NCI-H1694 treated with DMSO at 0.1 percent for 48 hours (cell line): ENCODE measurements around the gene RARB.

Experiments used
- DNase-seq: peaks from one replicate; lab custom pipeline; 2025; lab: John Stamatoyannopoulos, UW

Gene RARB

DNA sequence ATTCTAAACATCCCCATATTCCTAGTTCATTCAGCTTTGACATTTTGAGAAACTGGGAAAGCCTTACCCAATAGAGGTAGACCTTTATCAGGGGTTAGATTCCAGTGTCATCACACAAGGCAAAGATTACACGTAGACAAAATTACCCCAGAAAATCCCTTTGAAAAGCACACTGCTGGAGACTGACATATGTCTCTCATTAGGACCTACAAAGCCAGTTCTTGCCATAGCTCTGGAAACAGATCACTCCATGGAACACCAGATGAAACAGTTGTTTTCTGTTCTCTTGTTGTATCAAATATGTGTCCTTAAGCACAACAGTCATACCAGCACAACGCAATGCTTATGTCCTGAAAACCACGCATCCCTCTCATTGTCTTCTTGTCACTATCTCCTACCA, 44.7 kb downstream of the RARB start:
- DNase-seq, result no peak

DNA sequence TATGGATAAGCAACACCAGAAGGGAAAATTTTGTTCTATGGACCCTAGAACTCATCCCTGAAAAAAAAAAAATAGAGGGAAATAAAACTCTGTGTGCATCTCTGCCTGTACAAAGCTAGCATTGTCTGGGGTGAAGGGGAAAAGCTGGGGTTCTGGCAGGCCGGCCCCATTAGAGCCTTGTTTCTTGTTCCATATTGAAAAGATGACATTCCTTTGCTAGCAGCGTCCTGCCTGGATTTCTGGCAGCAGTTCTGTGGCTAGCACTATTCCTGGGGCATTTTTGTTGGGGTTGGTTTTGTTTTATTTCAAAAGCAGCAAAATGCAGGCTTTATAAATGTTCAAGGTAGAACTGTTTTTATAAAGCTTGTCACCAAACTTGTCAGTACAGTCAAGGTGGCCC, 45.2 kb downstream of the RARB start:
- no peak for DNase-seq

DNA sequence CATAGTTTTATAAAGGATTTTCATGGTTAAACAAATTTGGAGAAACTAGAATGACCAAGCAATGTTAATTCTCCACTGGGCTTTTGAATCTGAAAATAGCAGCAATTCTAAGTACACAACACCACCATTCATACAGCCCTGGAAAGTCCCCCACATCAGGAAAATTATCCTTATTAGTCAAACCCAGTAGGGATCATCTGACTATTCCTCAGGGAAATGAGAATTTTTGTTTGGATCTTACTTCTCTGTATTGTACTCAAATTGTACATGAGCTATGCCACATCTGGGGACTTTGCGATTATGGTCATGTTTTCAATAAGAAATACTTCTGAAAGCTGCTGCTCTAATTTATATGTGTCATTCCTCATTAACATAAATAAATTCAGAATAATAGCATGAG, 46.0 kb downstream of the RARB start:
- no peak for DNase-seq

DNA sequence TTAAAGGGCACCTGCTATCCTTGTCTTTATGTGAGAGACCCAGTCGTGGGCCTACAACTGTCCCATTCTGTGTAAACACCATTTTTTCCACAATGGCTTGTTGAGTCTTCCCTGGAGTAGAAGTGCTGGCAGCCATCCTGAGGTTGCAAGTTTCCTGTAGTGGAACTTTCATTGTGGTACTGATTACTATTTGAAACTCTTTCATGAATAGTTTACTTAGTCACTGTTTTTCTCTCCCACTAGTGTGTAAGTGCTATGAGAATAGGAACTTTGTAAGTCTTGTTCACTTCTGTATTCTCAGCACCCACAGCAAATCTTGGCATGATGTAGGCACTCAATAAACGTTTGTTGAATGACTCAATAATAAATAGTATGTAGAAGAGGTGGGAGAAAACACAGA, 48.6 kb downstream of the RARB start:
- no peak for DNase-seq

DNA sequence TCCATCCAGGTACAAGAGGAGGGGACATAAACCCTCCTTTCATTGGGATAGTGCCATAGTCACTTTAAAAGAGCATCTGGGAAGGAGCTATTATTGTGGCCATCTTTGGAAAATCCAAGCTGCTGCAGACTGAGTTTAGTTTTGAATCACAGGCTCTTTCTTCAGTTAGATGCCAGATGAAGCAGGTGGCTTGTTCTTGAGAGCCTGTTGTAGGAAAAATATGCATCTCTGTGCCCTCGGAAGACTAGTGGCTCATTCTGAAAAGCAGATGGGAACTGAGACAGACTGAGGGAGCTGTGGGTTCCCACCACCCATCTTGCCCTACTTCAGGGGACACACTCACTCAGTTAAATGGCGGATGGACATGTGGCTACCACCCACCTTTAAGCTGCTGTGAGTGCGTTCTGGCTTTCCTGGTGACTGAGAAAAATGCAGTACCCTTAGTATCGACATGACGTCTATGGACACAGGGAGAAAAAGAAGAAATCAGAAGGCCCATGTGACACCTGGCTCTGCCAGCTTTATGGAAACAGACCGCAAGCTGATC, 50.2 kb downstream of the RARB start:
- no peak for DNase-seq

DNA sequence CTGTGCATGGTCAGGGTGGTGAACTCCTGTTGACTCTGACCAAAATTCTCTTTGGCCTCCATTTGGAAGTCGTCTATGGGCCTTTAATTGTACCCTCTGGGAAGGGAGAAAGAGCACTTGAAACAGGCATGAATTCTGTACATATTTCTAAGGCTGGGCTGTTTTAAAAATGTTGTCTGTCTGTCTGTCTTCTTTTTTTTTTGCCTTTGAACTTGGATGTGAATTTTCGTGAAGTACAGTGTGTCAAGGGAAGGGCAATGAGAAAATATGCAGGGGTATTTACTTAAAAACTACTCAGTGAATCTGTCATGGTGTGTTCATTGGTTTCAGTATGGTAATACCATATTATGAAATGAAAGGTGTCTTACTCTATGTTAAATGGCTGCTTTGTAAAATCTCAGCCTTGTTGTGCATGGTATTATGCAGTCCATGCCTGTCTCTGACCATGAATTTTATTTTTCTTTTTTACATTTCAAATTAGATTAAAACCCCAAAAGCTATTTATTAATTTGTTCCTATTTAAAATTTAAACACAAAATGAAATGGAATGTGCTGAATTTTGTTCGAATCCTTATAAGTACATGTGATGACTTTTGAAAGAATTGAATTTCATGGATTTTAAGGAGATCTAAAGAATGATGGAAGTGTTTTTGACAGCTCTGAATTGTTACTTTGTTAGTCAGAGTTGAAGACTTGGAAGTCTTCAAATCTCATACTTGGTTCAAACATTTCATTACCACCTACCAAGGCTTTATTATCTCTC, 51.1 kb downstream of the RARB start:
- DNase-seq, result no peak

DNA sequence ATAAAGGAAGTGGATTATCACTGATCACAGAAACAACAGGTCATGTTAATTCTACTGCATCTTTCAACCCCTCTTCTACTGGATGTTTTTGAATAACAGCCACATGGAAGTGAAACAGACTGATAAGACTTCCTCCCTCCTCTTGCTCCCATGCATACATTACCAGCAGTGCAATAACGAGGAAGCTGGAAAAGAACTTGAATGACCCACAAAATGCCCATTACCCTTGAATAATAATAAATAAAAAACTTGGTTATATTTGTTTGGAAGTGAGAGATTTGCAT, 51.6 kb downstream of the RARB start:
- no peak for DNase-seq

DNA sequence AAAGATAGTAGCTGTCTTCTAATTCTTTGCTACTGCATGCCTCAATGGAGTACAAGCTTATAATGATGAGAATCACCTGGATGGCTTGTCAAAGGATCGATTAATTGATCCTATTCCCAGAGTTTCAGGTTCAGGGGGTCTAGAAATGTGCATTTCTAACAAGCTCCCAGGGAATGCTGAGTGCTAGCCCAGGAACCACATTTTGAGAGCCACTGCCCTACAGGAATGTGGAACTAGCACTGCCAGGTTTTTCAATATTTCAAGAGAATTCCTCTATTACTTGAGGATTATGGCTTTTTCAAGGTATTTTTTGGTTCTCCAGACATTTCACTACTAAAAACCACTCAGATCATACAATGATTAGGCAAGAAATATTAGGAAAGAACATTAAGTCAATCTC, 52.7 kb downstream of the RARB start:
- DNase-seq, result no peak

DNA sequence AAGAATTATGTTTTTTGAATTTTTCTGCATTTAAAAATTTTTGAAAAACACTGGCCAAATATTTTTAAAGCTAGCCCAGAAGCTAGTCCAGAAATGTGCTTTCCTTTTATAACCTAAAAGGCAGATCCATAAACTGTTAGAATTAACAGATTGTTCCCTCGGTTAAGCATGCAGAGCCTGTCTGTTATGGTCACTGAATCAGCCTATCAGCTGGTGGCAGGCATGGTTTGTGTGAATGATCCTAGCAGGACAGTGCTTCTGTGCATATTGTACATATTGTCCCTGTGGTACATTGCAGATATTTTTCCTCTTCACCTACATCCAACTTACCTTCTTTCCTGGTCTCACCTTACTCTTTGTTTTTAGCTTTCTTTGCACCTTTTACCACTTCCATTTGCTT, 53.3 kb downstream of the RARB start:
- DNase-seq, result no peak

DNA sequence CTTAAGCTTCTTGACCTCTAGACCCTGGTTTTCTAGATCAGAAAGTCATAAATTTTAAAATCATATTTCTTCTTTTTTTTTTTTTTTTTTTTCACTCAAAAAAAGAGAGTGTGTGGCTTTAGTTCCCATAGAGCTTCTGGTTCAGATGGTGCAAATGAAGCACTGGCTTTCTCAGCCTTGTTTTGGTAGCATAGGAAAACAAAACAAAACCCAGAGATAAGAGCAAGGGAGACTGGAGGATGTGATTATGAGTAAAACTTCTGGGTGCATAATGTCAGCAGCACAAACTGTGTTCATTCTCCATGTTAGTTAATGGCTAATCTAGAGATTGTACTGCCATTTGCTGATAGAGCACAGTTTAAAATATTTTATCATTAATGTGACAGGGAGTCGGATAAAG, 55.4 kb downstream of the RARB start:
- no peak for DNase-seq

DNA sequence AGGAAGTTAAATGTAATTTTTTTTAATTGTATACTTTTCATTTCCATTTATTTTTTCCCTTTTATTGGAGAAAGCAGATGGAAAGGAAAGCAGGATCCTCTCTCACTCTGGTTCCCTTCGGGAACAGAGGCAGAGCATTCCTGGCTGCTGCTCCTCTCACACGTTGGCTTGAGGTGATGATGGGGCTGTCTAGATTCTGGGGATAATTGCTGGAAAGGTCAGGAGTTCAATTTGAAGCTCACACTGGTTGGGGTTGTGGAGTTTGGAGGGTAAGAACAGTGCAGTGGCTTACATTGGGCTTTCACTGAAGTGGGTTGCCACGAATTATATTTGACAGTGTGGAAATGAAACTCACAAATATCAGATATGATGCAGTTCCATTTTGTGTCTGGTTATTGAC, 57.6 kb downstream of the RARB start:
- DNase-seq, result no peak

DNA sequence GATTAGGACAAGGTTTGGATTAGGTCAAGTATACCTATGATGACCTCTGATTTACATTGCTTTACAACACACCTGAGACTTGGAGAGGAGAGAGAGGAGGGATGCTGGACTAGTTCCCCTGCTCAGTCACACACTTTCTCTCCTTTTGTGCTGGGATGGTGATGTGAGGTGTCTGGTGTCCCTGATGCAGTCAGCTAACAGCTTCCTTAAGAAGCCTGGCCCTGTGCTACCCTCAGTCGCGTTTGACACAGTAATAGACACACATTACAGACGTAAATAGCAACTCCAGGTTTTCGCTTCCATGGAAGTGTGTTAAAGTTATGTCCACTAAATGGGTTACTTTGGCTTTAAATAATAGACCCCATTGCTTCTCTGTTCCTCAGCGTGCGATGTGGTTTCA, 58.9 kb downstream of the RARB start:
- no peak for DNase-seq

DNA sequence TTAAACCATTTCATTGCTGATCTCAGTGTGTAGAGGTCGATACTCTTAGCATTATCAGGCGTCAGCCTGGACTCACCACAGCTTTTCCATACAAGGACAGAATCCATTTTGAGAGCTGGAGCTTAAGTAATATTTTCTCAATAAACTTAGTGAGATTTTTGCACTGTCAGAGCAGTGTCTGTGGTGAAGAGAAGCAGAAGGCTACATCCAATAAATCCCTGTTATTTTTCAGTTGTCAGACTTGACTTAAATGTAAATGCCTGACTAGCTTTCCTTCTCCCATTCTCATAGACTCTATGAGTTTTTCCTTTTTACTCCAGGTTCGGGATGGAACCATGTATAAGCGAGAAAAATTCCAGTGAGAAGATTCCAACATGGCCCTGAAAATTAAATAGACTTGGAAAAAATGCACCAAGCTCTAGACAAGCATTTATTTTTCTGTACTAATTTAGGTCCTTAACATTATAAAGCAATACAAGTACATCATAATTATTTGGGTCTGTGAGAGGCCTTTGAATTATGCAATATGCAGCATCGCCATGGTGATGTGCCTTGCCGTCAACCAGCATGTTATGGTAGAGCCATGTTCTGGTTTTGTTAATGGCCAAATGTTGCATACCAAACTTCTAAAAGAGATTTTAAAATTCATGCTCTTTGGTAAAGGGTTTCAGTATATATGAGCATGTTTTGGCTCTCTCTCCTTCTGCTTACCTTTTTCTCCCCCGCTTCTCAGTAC, 62.0 kb downstream of the RARB start:
- DNase-seq, result no peak

DNA sequence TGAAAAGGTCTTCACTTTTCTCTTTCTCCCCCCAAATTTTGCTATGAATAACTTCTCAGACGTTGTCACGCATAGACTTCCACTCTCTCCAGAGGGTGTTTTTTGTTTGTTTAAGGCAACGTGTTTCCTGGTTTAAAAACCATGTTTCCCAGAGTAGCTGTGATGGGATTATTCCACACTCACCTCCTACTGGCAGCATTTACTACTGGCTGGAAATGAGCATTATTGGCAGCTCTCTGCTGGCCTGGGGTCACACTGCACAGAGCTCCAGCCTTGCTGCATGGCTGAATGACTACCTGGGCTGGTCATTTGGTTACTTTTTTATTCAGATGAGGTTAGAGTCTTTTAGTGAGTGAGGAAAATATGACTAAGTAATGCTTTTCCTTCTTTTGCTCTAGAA, 65.2 kb downstream of the RARB start:
- no peak for DNase-seq

DNA sequence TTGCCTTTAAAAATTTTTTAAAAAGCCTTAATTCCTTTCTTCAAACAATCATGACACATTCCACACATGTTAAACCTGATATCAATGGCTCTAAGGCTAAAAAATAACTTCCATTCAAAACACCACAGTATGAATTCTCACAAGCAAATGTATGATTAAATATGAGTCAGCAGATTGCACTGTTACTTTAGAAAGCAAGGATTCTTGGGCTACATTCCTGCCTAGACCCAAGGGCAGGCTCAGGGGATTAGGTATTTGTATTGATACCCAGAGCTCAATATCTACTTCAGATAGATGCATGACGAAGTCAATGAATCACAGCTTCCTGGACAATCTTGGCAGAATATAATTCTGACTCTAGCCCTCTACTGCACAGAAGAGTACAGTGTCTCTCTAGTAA, 65.7 kb downstream of the RARB start:
- no peak for DNase-seq

DNA sequence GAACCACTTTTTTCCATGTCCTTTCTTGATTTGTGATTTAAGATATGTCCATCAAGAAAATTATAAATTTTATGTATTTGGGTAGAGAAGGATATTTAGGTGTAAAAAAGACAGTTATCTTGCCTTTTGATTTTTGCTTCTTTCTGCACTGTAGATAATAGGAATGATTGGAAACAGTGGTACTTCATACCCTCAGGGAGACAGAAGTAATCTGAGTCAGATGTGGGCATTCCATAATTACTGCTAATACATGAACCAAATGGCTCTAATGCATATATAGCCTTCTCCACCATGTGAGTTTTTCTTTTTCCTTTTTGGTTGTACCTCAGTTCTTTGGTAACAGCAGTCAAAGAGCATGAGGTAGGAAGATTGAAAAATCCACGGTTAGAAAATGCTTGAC, 67.2 kb downstream of the RARB start:
- no peak for DNase-seq

DNA sequence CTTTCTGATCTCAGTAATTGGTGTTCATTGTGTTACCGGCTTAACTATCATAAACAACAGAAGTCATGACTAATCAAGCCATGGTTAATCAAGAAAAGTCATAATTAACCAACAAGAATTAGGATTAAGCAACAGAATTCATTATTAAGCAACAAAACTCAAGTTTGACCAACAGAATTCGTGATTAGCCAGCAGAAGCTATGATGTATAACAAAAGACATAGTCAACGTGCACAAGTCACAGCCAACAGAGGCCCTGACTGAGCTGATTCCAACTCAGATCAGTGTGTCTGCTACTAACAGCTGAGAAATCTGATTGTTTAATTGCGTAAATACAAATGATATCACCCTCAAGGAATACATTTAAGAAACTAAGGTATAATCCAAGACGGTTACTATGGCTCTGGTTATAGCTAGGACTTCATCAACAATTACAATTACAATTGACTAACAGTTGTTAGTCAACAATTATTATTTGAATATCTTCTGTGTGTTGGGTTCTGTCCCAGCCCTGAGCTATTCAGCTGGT, 67.7 kb downstream of the RARB start:
- DNase-seq, result no peak

DNA sequence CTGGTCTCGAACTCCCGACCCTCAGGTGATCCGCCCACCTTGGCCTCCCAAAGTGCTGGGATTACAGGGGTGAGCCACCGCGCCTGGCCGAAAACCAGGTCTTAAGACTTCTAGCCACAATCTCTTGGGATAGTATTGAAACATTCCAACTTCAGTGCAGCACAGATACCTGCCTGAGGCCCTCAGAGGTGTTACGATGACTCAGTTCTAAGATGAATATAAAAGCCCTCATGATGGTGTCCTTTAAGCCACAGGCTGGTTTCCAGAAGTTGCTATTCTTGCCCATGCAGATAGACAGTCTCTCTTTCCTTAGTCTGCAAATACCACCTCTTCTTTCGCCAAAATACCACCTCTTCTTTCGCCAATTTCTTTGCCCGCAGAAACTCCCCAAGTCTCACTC, 69.0 kb downstream of the RARB start:
- DNase-seq, result no peak

DNA sequence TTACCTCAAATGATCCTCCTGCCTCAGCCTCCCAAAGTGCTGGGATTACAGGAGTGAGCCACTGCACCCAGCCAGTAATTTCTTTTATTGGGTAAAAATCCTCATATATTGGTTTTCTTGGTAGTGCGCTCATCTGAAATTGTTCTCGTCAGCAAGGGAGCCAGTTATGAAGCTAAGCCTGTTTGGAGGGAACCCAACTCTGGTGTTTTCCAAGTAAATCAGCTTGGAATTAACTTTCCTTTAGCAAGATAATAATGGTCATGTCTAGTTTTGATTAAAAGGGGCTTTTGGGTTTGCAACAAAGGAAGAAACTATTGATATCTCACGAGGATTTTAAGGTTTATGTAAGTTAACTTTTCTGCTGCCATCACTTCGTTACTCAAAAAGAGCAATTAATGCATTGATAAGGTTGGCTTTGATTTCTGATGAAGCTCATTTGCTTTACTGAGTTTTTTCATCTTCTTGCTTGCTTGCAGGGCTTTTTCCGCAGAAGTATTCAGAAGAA, 72.7 kb downstream of the RARB start:
- no peak for DNase-seq

DNA sequence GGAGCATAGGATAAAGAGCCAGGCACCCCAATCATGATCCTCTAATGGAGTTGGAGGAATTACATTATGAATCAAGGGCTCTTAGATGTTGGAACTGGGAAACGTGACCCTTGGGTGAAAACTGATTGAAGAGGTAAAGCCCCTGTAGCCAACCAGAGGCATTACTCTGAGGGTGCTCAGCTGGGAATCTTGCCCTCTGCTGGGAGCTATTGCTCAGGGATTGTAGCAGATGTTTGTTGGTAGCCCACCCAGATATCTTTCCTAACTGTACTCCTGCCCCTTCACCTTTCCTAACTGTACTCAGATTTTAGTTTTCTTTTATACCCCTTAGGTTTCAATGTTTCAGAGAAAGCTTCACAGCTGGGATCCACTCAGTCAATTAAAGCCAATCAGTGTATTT, 74.2 kb downstream of the RARB start:
- DNase-seq, result no peak

DNA sequence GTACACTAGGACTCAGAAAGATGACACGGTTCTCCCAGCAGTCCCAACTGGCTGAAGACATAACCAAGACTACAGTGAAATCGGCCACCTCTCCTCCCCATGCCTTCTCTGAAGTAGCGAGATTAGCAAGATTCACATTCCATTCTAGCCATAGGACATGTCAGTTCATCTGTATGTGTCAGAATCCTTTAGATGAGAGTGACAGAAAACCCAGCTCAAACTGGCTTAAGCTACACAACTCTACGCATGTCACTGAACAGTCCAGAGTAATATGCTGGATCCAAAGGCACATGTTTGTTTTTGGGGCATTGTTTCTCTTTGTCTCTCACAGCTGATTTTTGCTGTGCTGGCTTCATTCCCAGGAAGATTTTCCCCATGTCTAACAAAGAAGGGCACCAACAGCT, 75.8 kb downstream of the RARB start:
- DNase-seq, result no peak

DNA sequence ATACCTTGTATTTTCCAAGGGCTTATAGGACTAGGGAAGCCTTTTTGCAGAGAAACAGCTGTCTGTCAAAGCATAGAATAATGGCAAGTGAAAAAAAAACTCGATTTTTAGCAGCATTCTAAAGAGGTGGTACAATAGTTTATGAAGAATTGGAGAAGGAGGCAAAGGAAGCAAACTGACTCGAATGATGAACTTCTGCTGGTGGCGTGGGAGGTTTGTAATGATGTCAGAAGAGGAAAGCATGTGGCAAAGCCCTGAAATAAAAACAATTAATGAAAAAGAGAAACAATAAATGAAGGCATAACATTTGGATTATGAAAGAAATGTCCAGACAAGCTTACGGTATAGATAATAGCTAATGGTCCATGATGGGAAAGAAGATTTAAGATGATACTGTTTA, 77.5 kb downstream of the RARB start:
- no peak for DNase-seq

DNA sequence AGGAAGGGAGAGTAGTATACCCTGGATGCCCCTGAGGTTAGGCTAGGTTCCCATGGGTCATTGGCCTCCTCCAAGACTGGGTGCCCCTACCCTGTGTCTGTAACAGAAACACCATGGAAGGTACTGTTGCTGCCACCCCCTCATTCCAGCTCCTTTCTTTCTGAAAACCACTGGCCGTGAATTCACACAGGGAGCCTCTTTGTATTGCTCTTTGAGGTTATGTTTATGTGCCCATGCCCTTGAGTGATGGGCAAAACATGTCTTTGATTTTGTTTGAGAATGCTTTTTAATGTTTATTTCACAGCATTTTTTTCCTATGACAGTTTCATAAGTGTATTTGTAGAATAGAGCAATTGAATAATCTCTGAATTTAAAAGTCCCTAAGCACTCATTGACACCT, 79.7 kb downstream of the RARB start:
- DNase-seq, result no peak
